HCT116 (cell line): ENCODE data around the gene ATXN1. TPM values are rescaled to one million over a fixed set of nuclear protein-coding genes. Genes with fewer than 3 reads are reported as not detected.

Experiments
- ATAC-seq: fragments of 200-7000 bp; cut with Tn5 transposase; 2 replicates; pipeline ENCODE4 v1.9.1; 2020; ENCODE audit warnings: mild to moderate bottlenecking, moderate library complexity
- BruUV-seq: library from RNA; stranded (reverse); fragments of 400-500 nt; replicated peaks from 2 replicates; lab custom pipeline; 2021; lab: Mats Ljungman, UMichigan
- CTCF ChIA-PET: fragments of 300-600 bp; sonication (Branson Sonifier 250); formaldehyde crosslinking; loops from one replicate; lab custom pipeline; 2021; ENCODE audit warnings: antibody characterized with exemption; lab: Charles Lee
- POLR2A ChIA-PET: fragments of 300-600, 350-600 bp; sonication (Branson Sonifier 250); formaldehyde crosslinking; loops from one replicate; lab custom pipeline; 2021; ENCODE audit warnings: antibody characterized with exemption; lab: Charles Lee
- RAD21 ChIA-PET, 2 experiments: fragments of 300-600 bp; sonication (Branson Sonifier 250); formaldehyde crosslinking; loops; one replicate each; lab custom pipeline; 2023; ENCODE audit warnings: low total read pairs in 2 of 2; ENCODE audit not compliant: uncharacterized antibody in 2 of 2, unreplicated experiment in 2 of 2, low non-redundant PET in 1 of 2; lab: Charles Lee
- DNase-seq: peaks from one replicate; pipeline ENCODE4 v3.0.0-alpha.2; 2010; ENCODE audit warnings: low read depth, low spot score
- H2AFZ ChIP-seq: fragments of 200-600 bp; shearing (Covaris generic), sonication (generic); 2 replicates; pipeline ENCODE4 v1.6.1; 2017; ENCODE audit warnings: low read depth, mixed run types, mixed read lengths, antibody characterized with exemption, low read length; ENCODE audit not compliant: poor library complexity, severe bottlenecking
- H3K27ac ChIP-seq: 2 replicates; pipeline ENCODE4 v1.5.1; 2012; ENCODE audit warnings: low read depth, low read length
- H3K27me3 ChIP-seq: fragments of 200-600 bp; sonication (generic); 2 replicates; pipeline ENCODE4 v1.6.1; 2016; ENCODE audit warnings: mixed run types, low read length, mixed read lengths; ENCODE audit not compliant: insufficient read depth
- H3K36me3 ChIP-seq, 2 experiments: fragments of 200-500 bp in 1 of 2; fragments of 200-600 bp in 1 of 2; sonication (Bioruptor generic) in 1 of 2; sonication (generic) in 1 of 2; 2 replicates each; pipeline versions ENCODE4 v1.5.1 to v1.6.1; 2014 to 2016; ENCODE audit warnings: low read length in 2 of 2, inconsistent platforms in 1 of 2, mixed read lengths in 1 of 2, mixed run types in 1 of 2; ENCODE audit not compliant: insufficient read depth in 2 of 2, control insufficient read depth in 1 of 2
- H3K4me1 ChIP-seq, 2 experiments: fragments of 200-600 bp in 1 of 2; sonication (generic) in 1 of 2; 2 replicates each; pipeline versions ENCODE4 v1.5.1 to v1.6.1; 2012 to 2017; ENCODE audit warnings: low read length in 2 of 2, inconsistent platforms in 1 of 2, mild to moderate bottlenecking in 1 of 2, mixed read lengths in 1 of 2, mixed run types in 1 of 2, moderate library complexity in 1 of 2; ENCODE audit not compliant: insufficient read depth in 2 of 2, control insufficient read depth in 1 of 2
- H3K4me2 ChIP-seq: fragments of 200-600 bp; sonication (generic); 2 replicates; pipeline ENCODE4 v1.6.1; 2017; ENCODE audit warnings: mixed run types, low read length, mixed read lengths
- H3K4me3 ChIP-seq, 2 experiments: fragments of 200-600 bp in 1 of 2; sonication (generic) in 1 of 2; replicated peaks in 1 of 2; 2 replicates each; pipeline ENCODE4 v1.5.1; 2011 to 2016; ENCODE audit warnings: low read length in 2 of 2, control low read depth in 1 of 2, low read depth in 1 of 2, mild to moderate bottlenecking in 1 of 2, mixed read lengths in 1 of 2, mixed run types in 1 of 2
- H3K79me2 ChIP-seq: fragments of 200-600 bp; sonication (generic); 2 replicates; pipeline ENCODE4 v1.6.1; 2017; ENCODE audit warnings: mild to moderate bottlenecking, mixed run types, low read length, moderate library complexity, mixed read lengths; ENCODE audit not compliant: insufficient read depth
- H3K9ac ChIP-seq: fragments of 200-600 bp; sonication (generic); 2 replicates; pipeline ENCODE4 v1.6.1; 2016; ENCODE audit warnings: low read length, mixed read lengths
- H3K9me2 ChIP-seq: fragments of 200-600 bp; sonication (generic), shearing (Covaris generic); 2 replicates; pipeline ENCODE4 v1.6.1; 2017; ENCODE audit warnings: mixed run types, mild to moderate bottlenecking, moderate library complexity; ENCODE audit not compliant: insufficient read depth
- H3K9me3 ChIP-seq, 2 experiments: fragments of 200-500 bp in 1 of 2; fragments of 200-600 bp in 1 of 2; sonication (Bioruptor generic) in 1 of 2; sonication (generic) in 1 of 2; 2 replicates each; pipeline ENCODE4 v1.6.1; 2014 to 2017; ENCODE audit warnings: low read length in 2 of 2, mixed read lengths in 2 of 2, inconsistent platforms in 1 of 2, low read depth in 1 of 2, mild to moderate bottlenecking in 1 of 2, mixed run types in 1 of 2, moderate library complexity in 1 of 2; ENCODE audit not compliant: control insufficient read depth in 1 of 2, insufficient read depth in 1 of 2
- H4K20me1 ChIP-seq: fragments of 200-600 bp; sonication (generic), shearing (Covaris generic); 2 replicates; pipeline ENCODE4 v1.6.1; 2017; ENCODE audit warnings: mixed run types, mild to moderate bottlenecking, moderate library complexity; ENCODE audit not compliant: insufficient read depth
- CEBPB ChIP-seq: IDR thresholded peaks from 2 replicates; pipeline ENCODE4 v1.6.1; 2012; ENCODE audit warnings: low read depth
- EGR1 ChIP-seq: IDR thresholded peaks from 2 replicates; pipeline ENCODE4 v1.6.1; 2012; ENCODE audit warnings: low read depth
- EZH2phosphoT487 ChIP-seq: fragments of 200-600 bp; IDR thresholded peaks from 2 replicates; pipeline ENCODE4 v1.6.1; 2018; ENCODE audit warnings: antibody characterized with exemption, borderline replicate concordance
- FOSL1 ChIP-seq: IDR thresholded peaks from 2 replicates; pipeline ENCODE4 v1.6.1; 2012; ENCODE audit warnings: low read depth
- POLR2A ChIP-seq: IDR thresholded peaks from 2 replicates; pipeline ENCODE4 v1.7.0; 2011; ENCODE audit warnings: borderline replicate concordance; ENCODE audit not compliant: insufficient read depth, insufficient read length; ENCODE audit errors: extremely low read depth
- RAD21 ChIP-seq: IDR thresholded peaks from 2 replicates; pipeline ENCODE4 v1.6.1; 2012; ENCODE audit warnings: low read depth, mild to moderate bottlenecking
- SIN3A ChIP-seq: IDR thresholded peaks from 2 replicates; pipeline ENCODE4 v1.6.1; 2012; ENCODE audit warnings: low read depth
- ZBTB33 ChIP-seq: IDR thresholded peaks from 2 replicates; pipeline ENCODE4 v1.6.1; 2011; ENCODE audit warnings: mild to moderate bottlenecking, low read length, moderate library complexity; ENCODE audit not compliant: insufficient replicate concordance; ENCODE audit errors: extremely low read depth
- ZFX ChIP-seq: fragments of 450-650 bp; IDR thresholded peaks from 2 replicates; pipeline ENCODE4 v1.6.1; 2017
- intact Hi-C: fragments of 100-400 bp; cut with micrococcal nuclease; formaldehyde crosslinking; loops from 2 replicates; pipeline ENCODE4 v1.10.0; 2022
- total RNA-seq: library from RNA; stranded (reverse); gene quantifications from one replicate; pipeline ENCODE4 v1.2.1, GENCODE V29; 2021; ENCODE audit not compliant: unreplicated experiment
- TF ChIP-seq, protein P1 (sequence below): IDR thresholded peaks from 2 replicates; pipeline ENCODE4 v1.6.1; 2012
- TF ChIP-seq, protein P2 (sequence below): IDR thresholded peaks from 2 replicates; pipeline ENCODE4 v1.6.1; 2012; ENCODE audit warnings: low read depth

Gene ATXN1
- total RNA-seq, 1 experiment from 2014 or later = 21.0 TPM

- H3K9me2 ChIP-seq = no peaks in the 10 kb centered on the region
- peaks cover 2 to 14% of the 10 kb centered on the region in 2 experiments; a peak in 3 of 4 replicates for H3K4me1 ChIP-seq
- no peak overlapping the region for H3K27ac ChIP-seq
- H4K20me1 ChIP-seq = no peaks in the 10 kb centered on the region
- no peaks in the 10 kb centered on the region for H3K9me3 ChIP-seq
- BruUV-seq = no TSS peak
- no peak for DNase-seq
- RAD21 ChIA-PET = no interaction called here
- intact Hi-C loops = no loop called here
- no peaks in the 10 kb centered on the region for H3K27me3 ChIP-seq
- no peak overlapping the region for H2AFZ ChIP-seq
- POLR2A ChIA-PET = no interaction called here
- CTCF ChIA-PET = interaction anchor here (1.2 to 2.0 kb wide), 2 partner anchors 12 to 20 kb away, joined by 3 to 6 read pairs; no protein-coding TSS in a partner anchor
- H3K4me2 ChIP-seq = no peak overlapping the region
- no peak for ATAC-seq
- H3K4me3 ChIP-seq = no peak overlapping the region
- no peaks in the 10 kb centered on the region for H3K36me3 ChIP-seq
- H3K79me2 ChIP-seq = no peaks in the 10 kb centered on the region
- no peak overlapping the region for H3K9ac ChIP-seq
- TF ChIP-seq FOSL1 (no peak), RAD21 (no peak), ZBTB33 (no peak), POLR2A (no peak), SIN3A (no peak), EGR1 (no peak), ZFX (no peak), CEBPB (no peak), EZH2phosphoT487 (no peak)
- TF ChIP-seq, protein P1, sequence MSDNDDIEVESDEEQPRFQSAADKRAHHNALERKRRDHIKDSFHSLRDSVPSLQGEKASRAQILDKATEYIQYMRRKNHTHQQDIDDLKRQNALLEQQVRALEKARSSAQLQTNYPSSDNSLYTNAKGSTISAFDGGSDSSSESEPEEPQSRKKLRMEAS = no peak
- TF ChIP-seq, protein P2, sequence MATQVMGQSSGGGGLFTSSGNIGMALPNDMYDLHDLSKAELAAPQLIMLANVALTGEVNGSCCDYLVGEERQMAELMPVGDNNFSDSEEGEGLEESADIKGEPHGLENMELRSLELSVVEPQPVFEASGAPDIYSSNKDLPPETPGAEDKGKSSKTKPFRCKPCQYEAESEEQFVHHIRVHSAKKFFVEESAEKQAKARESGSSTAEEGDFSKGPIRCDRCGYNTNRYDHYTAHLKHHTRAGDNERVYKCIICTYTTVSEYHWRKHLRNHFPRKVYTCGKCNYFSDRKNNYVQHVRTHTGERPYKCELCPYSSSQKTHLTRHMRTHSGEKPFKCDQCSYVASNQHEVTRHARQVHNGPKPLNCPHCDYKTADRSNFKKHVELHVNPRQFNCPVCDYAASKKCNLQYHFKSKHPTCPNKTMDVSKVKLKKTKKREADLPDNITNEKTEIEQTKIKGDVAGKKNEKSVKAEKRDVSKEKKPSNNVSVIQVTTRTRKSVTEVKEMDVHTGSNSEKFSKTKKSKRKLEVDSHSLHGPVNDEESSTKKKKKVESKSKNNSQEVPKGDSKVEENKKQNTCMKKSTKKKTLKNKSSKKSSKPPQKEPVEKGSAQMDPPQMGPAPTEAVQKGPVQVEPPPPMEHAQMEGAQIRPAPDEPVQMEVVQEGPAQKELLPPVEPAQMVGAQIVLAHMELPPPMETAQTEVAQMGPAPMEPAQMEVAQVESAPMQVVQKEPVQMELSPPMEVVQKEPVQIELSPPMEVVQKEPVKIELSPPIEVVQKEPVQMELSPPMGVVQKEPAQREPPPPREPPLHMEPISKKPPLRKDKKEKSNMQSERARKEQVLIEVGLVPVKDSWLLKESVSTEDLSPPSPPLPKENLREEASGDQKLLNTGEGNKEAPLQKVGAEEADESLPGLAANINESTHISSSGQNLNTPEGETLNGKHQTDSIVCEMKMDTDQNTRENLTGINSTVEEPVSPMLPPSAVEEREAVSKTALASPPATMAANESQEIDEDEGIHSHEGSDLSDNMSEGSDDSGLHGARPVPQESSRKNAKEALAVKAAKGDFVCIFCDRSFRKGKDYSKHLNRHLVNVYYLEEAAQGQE = no peak
Measured at GRCh38 chr6:16783509-16783908, 22.2 kb upstream of the ATXN1 start.
